ENCODE data around the gene KCNN3. TPM values are rescaled to one million over a fixed set of nuclear protein-coding genes. Genes with fewer than 3 reads are reported as not detected.

The KCNN3 gene
- total RNA-seq, 1 donor from 2014 or later, result 0.84 TPM

GRCh38 chr1:154862907-154863306, 7.2 kb downstream of the KCNN3 start:
- H3K4me3 Mint-ChIP-seq, result no peak overlapping the region
- no peak overlapping the region for H3K27ac Mint-ChIP-seq (ENCODE audit: unreplicated experiment)
- no peak for TF ChIP-seq CTCF (conservative IDR thresholded peaks at IDR 0.05)
- no peak for DNase-seq (ENCODE audit: low read depth, low spot score)
- no peaks in the 10 kb centered on the region for H3K9me3 Mint-ChIP-seq
- H3K36me3 Mint-ChIP-seq (ENCODE audit: low read depth), result no peaks in the 10 kb centered on the region
- peaks cover 27% of the 10 kb centered on the region for H3K4me1 Mint-ChIP-seq
- peaks cover 23% of the 10 kb centered on the region for H3K27me3 Mint-ChIP-seq (ENCODE audit: low read depth)

GRCh38 chr1:154861607-154862094, 8.4 kb downstream of the KCNN3 start:
- no peak for TF ChIP-seq CTCF (conservative IDR thresholded peaks at IDR 0.05)
- DNase-seq (ENCODE audit: low read depth, low spot score), result no peak
- H3K36me3 Mint-ChIP-seq (ENCODE audit: low read depth), result no peaks in the 10 kb centered on the region
- H3K9me3 Mint-ChIP-seq, result no peaks in the 10 kb centered on the region
- peak overlapping the region; percentile 36 for H3K27ac Mint-ChIP-seq (ENCODE audit: unreplicated experiment)
- H3K4me3 Mint-ChIP-seq, result no peak overlapping the region
- H3K27me3 Mint-ChIP-seq (ENCODE audit: low read depth), result peaks cover 13% of the 10 kb centered on the region
- H3K4me1 Mint-ChIP-seq, result peaks cover 23% of the 10 kb centered on the region

GRCh38 chr1:154860156-154860870, 9.8 kb downstream of the KCNN3 start:
- Mint-ChIP-seq H3K27ac (ENCODE audit: unreplicated experiment) (peak overlapping the region; percentile 24), H3K4me1 (peaks cover 20% of the 10 kb centered on the region), H3K27me3 (ENCODE audit: low read depth) (peaks cover 9% of the 10 kb centered on the region), H3K36me3 (ENCODE audit: low read depth) (no peaks in the 10 kb centered on the region), H3K9me3 (no peaks in the 10 kb centered on the region), H3K4me3 (no peak overlapping the region)
- no peak for DNase-seq (ENCODE audit: low read depth, low spot score)
- TF ChIP-seq CTCF (conservative IDR thresholded peaks at IDR 0.05), result no peak

GRCh38 chr1:154859786-154860155, 10.3 kb downstream of the KCNN3 start:
- Mint-ChIP-seq H3K27me3 (ENCODE audit: low read depth) (peaks cover 9% of the 10 kb centered on the region), H3K4me3 (no peak overlapping the region), H3K4me1 (peaks cover 20% of the 10 kb centered on the region), H3K27ac (ENCODE audit: unreplicated experiment) (peak overlapping the region; percentile 81), H3K36me3 (ENCODE audit: low read depth) (no peaks in the 10 kb centered on the region), H3K9me3 (no peaks in the 10 kb centered on the region)
- DNase-seq (ENCODE audit: low read depth, low spot score), result no peak
- TF ChIP-seq CTCF (conservative IDR thresholded peaks at IDR 0.05), result no peak

GRCh38 chr1:154859151-154859785, 10.8 kb downstream of the KCNN3 start:
- DNase-seq (ENCODE audit: low read depth, low spot score), result no peak
- H3K27ac Mint-ChIP-seq (ENCODE audit: unreplicated experiment), result peak overlapping the region; percentile 81
- H3K4me3 Mint-ChIP-seq, result no peak overlapping the region
- no peak for TF ChIP-seq CTCF (conservative IDR thresholded peaks at IDR 0.05)
- H3K27me3 Mint-ChIP-seq (ENCODE audit: low read depth), result peaks cover 9% of the 10 kb centered on the region
- H3K9me3 Mint-ChIP-seq, result no peaks in the 10 kb centered on the region
- H3K4me1 Mint-ChIP-seq, result peaks cover 20% of the 10 kb centered on the region
- H3K36me3 Mint-ChIP-seq (ENCODE audit: low read depth), result no peaks in the 10 kb centered on the region

All from neural crest cell (in vitro differentiated cells).